Activated naive CD8-positive, alpha-beta T cell treated with anti-CD3 and anti-CD28 coated beads, Interleukin-2, amount 50 U/mL, for 24 hours (primary cell): ENCODE measurements around the gene TOX3.

Experiments used
- ATAC-seq: fragments of 150-1000 bp; cut with Tn5 transposase; one replicate; pipeline ENCODE4 v1.10.0; 2021
- DNase-seq: peaks from one replicate; pipeline ENCODE4 v3.0.0; 2021
- H3K27ac Mint-ChIP-seq: one replicate; pipeline ENCODE4 v1.8.0; 2021; ENCODE audit warnings: mild to moderate bottlenecking, mixed read lengths
- H3K27me3 Mint-ChIP-seq: one replicate; pipeline ENCODE4 v1.8.0; 2021; ENCODE audit warnings: mixed read lengths
- H3K36me3 Mint-ChIP-seq: one replicate; pipeline ENCODE4 v1.8.0; 2021; ENCODE audit warnings: low read depth, mixed read lengths
- H3K4me1 Mint-ChIP-seq: one replicate; pipeline ENCODE4 v1.8.0; 2021; ENCODE audit warnings: mixed read lengths
- H3K4me3 Mint-ChIP-seq: one replicate; pipeline ENCODE4 v1.8.0; 2021; ENCODE audit warnings: mild to moderate bottlenecking, moderate library complexity, mixed read lengths
- H3K9me3 Mint-ChIP-seq: one replicate; pipeline ENCODE4 v1.8.0; 2021; ENCODE audit warnings: mixed read lengths

The TOX3 gene

DNA sequence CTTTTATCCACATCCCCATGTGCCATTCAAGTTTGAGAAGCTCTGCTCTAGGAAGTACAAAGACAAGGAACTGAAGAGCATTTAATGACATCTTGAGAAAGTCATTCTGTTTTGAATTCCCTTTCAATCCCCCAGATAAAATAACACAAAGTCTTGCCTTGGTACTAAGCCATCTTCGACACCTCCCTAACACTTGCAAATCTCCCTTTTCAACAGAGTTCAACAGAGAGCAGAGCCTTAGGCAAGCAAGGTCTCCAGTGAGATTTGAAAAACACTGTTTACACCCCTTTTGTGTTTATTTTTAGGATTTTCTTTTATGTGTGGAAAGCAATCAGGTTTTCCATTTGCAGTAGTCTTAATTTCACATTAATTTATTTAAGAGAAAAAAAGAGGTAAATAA, 13.6 kb downstream of the TOX3 start:
- Mint-ChIP-seq H3K27ac (no peak overlapping the region), H3K4me1 (no peaks in the 10 kb centered on the region), H3K27me3 (no peaks in the 10 kb centered on the region), H3K36me3 (no peaks in the 10 kb centered on the region), H3K9me3 (peaks cover 8% of the 10 kb centered on the region), H3K4me3 (no peak overlapping the region)
- ATAC-seq = no peak
- DNase-seq = no peak

DNA sequence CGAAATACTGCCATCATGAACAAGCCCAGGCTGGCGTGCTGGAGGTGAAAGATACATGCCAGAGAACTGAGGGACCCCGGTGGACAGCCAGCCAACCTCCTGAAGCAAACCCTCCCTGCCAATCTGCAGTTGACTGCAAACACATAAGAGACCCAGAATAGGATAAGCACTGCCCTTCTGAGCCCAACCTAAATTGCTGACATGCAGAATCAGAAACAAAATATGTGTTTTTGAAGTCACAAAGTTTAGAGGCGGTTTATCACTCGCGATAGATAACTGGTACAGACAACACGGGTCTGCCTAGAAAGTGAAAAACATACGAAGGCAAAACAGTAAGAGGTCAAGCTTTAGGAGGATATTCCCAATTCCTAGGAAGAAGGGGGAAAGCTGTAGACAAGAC, 14.6 kb downstream of the TOX3 start:
- Mint-ChIP-seq H3K27ac (no peak overlapping the region), H3K4me1 (no peaks in the 10 kb centered on the region), H3K9me3 (peaks cover 8% of the 10 kb centered on the region), H3K27me3 (no peaks in the 10 kb centered on the region), H3K4me3 (no peak overlapping the region), H3K36me3 (no peaks in the 10 kb centered on the region)
- ATAC-seq = no peak
- DNase-seq = no peak

DNA sequence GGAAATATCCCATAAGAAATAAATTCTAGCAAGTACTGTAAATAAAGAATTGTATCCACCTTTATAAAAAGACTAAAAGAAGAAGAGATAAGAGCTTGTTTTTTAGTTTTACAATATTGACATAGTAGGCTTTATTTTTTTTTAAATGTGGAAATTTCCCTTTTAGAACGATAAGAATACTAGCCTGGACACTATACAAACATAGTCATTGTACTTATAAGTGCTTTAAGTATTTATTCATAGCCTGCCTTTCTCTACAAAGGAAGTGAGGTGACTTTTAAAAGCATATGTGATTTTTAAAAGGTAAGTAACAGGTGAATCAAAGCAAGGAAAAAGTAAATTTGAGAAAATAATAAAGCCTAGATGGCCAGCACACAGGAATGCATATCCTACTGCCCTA, 17.7 kb downstream of the TOX3 start:
- H3K4me3 Mint-ChIP-seq = no peak overlapping the region
- no peak overlapping the region for H3K27ac Mint-ChIP-seq
- no peaks in the 10 kb centered on the region for H3K36me3 Mint-ChIP-seq
- peaks cover 3% of the 10 kb centered on the region for H3K9me3 Mint-ChIP-seq
- H3K27me3 Mint-ChIP-seq = peaks cover 4% of the 10 kb centered on the region
- DNase-seq (no peak), ATAC-seq (no peak)
- H3K4me1 Mint-ChIP-seq = no peaks in the 10 kb centered on the region

DNA sequence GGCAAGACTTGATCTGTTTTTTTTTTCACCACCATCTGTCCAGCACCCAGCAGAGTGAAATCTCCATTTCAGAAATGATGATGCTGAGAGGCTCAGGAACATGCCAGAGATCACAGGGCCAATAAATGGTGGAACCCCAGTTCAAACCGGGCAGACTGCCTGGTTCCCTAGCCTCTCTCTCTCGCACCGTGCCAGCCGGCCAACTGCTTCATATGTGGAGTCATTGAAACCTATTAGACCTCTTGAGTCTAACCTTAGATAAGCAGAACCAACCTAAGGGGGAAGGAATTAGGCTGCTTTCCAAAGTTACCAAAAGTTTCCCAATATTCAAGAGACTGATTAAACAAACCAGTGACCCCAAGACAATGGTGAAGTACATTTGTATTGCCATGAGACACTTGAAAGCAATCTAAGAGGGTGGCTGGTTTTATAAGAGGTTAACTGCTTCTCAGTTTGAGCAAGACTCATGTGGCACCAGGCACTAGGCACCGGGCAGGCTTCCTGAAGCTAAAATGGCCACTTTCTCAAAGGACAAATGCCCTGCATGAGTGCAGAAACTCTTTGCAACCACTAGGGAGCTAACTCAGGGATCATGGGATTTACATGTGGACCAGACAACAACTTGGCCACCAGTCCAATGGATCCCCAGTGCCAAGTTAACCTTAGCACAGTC, 18.4 kb downstream of the TOX3 start:
- H3K4me1 Mint-ChIP-seq = no peaks in the 10 kb centered on the region
- no peak overlapping the region for H3K4me3 Mint-ChIP-seq
- no peak overlapping the region for H3K27ac Mint-ChIP-seq
- H3K36me3 Mint-ChIP-seq = no peaks in the 10 kb centered on the region
- H3K27me3 Mint-ChIP-seq = peaks cover 4% of the 10 kb centered on the region
- DNase-seq = no peak
- ATAC-seq = no peak
- peaks cover 3% of the 10 kb centered on the region for H3K9me3 Mint-ChIP-seq

DNA sequence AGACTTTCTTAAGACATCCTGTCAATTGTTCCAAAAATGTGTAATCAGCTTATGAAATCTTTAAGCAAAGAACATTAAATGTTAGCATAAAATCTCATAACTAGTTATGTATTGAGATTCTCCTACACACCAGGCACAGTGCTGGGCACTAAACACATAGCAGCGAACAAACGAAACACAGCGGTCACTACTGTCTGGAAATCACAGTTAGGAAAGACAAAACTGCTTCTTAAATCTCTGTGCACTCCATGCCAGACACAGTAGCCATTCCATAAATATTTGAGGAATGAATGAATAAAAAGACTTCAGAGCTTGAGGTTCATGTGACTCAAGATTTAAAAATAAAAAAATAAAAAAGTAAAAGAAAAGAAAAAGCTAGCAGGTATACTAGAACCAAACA, 20.1 kb downstream of the TOX3 start:
- Mint-ChIP-seq H3K36me3 (no peaks in the 10 kb centered on the region), H3K27me3 (peaks cover 4% of the 10 kb centered on the region), H3K4me1 (no peaks in the 10 kb centered on the region), H3K9me3 (peaks cover 3% of the 10 kb centered on the region), H3K27ac (no peak overlapping the region), H3K4me3 (no peak overlapping the region)
- ATAC-seq (no peak), DNase-seq (no peak)

DNA sequence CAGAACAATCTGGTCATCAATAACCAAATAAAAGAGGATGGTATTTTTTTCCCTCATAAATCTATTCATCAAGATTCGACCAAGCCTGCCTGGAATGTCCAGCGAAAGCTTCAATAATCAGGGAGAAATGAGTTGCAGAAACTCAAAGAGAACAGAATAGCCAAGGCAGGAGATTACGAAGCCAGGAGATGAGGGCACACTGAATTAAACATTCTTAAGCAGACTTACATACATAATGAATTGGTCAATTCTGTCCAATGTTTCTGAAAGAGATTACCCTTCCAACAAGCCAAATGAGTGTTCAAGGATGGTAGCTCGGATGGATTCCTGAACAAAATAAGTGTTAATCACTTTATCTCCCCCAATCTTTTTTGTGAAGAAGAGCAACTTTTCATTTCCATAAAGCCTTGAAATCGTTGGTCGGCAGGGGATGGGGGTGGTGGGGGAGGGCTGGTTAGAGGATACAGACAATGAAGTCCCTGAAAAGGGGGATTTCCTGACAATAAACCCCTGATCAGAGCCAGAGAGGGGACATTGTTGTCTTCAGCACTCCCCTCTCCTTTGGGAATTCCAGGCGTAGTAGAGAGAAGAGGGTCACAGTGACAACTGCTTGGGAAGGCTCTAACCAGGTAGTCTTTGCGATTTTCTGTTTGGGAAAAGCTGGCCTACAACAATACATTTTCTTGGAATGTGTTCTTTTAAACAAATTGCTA, 20.7 kb downstream of the TOX3 start:
- peaks cover 3% of the 10 kb centered on the region for H3K9me3 Mint-ChIP-seq
- no peak overlapping the region for H3K27ac Mint-ChIP-seq
- H3K27me3 Mint-ChIP-seq = peaks cover 4% of the 10 kb centered on the region
- H3K36me3 Mint-ChIP-seq = no peaks in the 10 kb centered on the region
- DNase-seq = no peak
- no peak for ATAC-seq
- no peak overlapping the region for H3K4me3 Mint-ChIP-seq
- no peaks in the 10 kb centered on the region for H3K4me1 Mint-ChIP-seq

DNA sequence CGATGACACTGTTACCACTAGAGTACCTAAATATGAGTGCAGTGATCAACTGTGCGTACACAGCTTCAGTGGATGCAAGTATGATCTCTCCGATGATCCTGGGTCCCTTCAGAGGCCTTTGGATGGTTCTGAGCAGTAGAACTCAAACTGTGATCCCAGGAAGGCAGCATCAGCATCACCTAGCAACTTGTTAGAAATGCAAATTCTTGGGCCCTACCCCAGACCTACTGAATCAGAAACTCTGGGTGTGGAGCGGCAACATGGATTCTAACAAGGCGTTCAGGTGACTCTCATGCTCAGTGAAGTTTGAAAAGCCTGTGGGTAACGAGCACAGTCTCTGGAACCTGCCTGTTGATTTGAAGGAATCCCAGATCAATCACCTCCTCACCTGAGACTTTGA, 25.4 kb downstream of the TOX3 start:
- Mint-ChIP-seq H3K27me3 (peaks cover 2% of the 10 kb centered on the region), H3K4me3 (no peak overlapping the region), H3K4me1 (no peaks in the 10 kb centered on the region), H3K27ac (no peak overlapping the region), H3K36me3 (no peaks in the 10 kb centered on the region), H3K9me3 (peaks cover 4% of the 10 kb centered on the region)
- DNase-seq = no peak
- no peak for ATAC-seq

DNA sequence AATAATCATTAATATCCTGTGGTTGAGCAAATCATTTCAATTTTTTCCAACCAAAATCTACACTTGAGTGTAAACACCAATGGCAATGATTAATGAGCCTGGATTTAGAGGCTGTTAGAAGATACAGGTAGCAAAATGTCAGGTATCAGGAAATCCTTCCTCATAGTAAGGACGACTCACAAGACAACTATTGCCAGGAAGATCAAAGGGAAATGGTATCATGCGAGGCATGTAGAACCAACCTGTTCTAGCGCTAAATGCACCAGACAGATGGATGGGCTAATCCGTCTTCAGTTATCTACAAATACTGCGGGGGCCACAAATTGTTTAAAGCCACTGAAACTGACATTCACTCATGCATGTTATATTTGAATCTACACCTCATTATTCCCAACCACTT, 28.1 kb downstream of the TOX3 start:
- Mint-ChIP-seq H3K27ac (no peak overlapping the region), H3K27me3 (no peaks in the 10 kb centered on the region), H3K4me1 (no peaks in the 10 kb centered on the region), H3K4me3 (no peak overlapping the region), H3K9me3 (peaks cover 10% of the 10 kb centered on the region), H3K36me3 (no peaks in the 10 kb centered on the region)
- no peak for ATAC-seq
- no peak for DNase-seq

DNA sequence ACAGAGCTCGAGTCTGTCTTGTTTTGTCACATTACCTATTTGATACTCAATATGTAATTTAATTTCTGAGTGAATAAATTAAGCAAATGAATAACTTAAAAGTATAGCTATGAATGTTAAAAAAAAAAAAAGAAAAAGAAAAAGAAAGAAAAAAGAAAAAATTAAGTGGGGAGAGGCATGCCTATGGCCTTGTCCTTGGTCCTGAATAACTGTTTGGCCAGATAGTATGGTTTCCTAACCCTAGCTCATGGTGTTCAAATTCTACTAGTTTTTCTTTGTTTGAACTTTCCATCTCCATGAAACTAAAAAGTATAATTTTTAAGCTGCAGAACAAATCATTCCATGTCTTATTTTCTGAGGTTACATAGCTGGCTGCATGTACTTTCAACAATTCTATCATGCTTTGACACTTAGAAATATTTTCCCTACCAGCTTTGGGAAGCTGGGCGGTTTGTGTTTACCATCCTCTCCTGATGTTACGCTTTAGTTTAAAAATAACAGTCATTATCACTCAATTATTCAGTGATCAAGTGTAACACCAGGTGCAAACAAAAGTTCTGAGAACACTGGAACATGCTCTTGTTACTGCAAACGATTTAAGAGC, 31.8 kb downstream of the TOX3 start:
- Mint-ChIP-seq H3K4me3 (no peak overlapping the region), H3K4me1 (no peaks in the 10 kb centered on the region), H3K27me3 (no peaks in the 10 kb centered on the region), H3K27ac (no peak overlapping the region), H3K9me3 (peaks cover 10% of the 10 kb centered on the region), H3K36me3 (no peaks in the 10 kb centered on the region)
- DNase-seq (no peak), ATAC-seq (no peak)

DNA sequence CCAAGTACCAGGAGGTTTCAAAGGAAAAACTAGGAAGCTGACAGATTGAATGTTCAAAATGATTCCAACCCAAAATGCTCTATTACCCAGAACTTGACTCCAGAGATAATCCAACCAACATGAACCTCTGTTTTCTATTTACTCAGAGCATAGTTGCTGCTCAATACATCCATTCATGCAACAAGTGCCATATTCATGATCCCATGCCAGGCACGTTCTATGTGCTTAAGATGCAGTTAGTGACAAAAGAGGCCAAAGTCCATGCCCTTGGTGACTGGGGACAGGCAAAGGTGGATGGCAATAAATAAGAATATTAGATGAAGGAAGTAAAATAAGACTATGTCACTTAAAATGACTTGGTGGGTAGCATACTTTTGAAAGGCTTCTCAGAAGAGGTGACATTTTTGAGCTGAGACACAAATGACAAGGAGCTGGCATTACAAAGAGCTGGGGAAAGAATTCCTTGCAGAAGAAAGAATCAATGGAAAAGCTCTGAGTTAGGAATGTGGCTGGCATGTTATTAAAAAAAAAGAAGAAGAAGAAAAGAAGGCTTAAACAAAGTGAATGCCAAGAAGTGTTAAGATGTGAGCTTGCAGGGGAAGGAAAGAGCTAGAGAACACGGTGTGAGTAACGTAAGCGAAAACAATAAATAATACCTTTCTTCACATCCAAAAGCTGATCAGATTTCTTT, 34.5 kb downstream of the TOX3 start:
- Mint-ChIP-seq H3K36me3 (no peaks in the 10 kb centered on the region), H3K4me3 (no peak overlapping the region), H3K9me3 (peaks cover 6% of the 10 kb centered on the region), H3K27me3 (no peaks in the 10 kb centered on the region), H3K4me1 (no peaks in the 10 kb centered on the region), H3K27ac (no peak overlapping the region)
- ATAC-seq = no peak
- no peak for DNase-seq

DNA sequence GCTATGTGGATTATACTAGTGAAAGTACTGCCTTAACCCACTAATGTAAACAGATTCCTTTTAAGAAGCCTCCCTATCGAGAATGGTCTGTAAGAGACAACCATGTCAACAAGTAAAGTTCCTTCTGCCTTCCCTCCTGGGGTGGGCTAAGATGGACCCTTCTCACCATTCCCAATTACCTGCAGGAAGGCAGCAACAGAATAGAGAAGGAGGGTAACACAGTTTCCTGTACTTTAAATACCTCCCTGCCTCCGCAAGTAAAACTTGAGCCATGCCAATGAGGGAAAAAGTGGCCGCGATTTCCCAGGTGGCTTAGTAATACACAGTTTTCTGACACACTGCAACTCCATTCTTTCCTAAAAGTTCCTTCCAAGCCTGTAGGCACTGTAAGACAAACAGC, 45.2 kb downstream of the TOX3 start:
- peaks cover 4% of the 10 kb centered on the region for H3K9me3 Mint-ChIP-seq
- DNase-seq (no peak), ATAC-seq (no peak)
- no peaks in the 10 kb centered on the region for H3K36me3 Mint-ChIP-seq
- H3K4me3 Mint-ChIP-seq = no peak overlapping the region
- no peak overlapping the region for H3K27ac Mint-ChIP-seq
- no peaks in the 10 kb centered on the region for H3K4me1 Mint-ChIP-seq
- peaks cover 3% of the 10 kb centered on the region for H3K27me3 Mint-ChIP-seq

DNA sequence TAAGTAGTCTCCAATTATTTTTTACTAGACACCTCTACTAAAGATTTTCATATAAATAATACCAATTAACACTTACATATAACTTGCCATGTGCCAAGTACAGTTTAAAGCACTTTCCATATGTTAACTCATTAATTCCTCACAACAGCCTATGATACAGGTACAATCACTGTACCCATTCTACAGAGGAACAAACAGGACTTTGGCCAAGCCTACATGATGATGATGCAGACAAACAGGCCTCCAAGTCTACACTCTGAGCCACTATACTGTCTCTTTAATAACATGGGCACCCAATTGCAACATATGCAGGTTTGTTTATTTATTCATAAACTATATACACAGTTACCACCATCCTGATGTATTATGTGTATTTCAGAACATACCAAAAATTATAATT, 46.0 kb downstream of the TOX3 start:
- no peak overlapping the region for H3K27ac Mint-ChIP-seq
- H3K4me3 Mint-ChIP-seq = no peak overlapping the region
- H3K4me1 Mint-ChIP-seq = no peaks in the 10 kb centered on the region
- ATAC-seq (no peak), DNase-seq (no peak)
- peaks cover 3% of the 10 kb centered on the region for H3K27me3 Mint-ChIP-seq
- H3K9me3 Mint-ChIP-seq = peaks cover 4% of the 10 kb centered on the region
- H3K36me3 Mint-ChIP-seq = no peaks in the 10 kb centered on the region

DNA sequence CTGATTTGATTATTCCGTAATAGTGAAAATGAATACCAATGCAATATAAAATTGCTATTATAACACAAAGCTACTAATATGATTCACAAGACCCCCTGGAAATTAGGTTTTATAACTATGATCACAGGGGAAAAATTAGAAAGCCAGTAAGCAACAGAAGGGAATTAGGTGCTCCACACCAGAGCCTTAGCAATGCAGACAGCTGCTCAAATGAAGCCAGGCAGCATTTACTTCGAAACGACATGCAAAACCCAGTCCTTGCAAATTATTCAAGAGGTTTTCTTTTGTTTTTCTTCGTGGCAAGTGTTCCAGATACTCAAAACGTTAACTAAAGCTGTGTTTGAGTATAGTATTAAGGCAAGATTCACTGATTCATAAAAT, 47.9 kb downstream of the TOX3 start:
- Mint-ChIP-seq H3K4me1 (no peaks in the 10 kb centered on the region), H3K9me3 (no peaks in the 10 kb centered on the region), H3K4me3 (no peak overlapping the region), H3K36me3 (no peaks in the 10 kb centered on the region), H3K27me3 (peaks cover 3% of the 10 kb centered on the region), H3K27ac (no peak overlapping the region)
- ATAC-seq = no peak
- no peak for DNase-seq

DNA sequence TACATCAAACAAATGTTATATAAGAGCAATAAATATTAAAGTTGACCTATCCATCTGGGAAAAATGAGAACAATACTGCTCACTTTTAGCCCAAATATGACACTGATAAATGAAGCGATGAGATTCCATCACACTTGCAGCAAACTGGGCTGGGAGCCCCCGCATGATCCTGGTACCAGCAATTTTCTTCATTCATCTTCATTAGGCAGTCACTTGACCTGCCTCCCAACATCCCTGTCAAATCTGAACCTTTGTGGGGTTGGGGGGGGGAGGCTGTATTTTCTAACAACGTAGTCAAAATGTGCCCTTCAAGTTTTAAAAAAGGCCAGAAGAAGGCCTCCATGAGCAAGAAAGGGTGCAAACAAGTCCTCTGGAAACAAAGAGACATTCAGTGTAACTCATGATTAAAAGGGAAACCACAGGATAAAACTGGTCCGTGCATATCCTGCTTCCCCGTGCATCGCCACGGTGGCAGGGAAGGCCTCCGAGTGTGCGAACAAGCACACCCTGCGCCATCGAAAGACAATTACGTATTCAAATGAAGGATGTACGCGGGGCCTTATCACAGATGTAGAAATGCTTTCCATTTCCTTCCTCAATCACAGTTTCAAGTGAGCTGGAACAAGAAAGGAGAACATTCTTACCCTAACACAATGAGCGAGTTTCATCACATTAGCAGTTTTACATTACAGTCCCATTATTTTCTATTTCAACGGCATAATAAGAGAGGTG, 48.4 kb downstream of the TOX3 start:
- Mint-ChIP-seq H3K4me3 (no peak overlapping the region), H3K9me3 (no peaks in the 10 kb centered on the region), H3K27ac (no peak overlapping the region), H3K36me3 (no peaks in the 10 kb centered on the region), H3K4me1 (no peaks in the 10 kb centered on the region), H3K27me3 (peaks cover 3% of the 10 kb centered on the region)
- DNase-seq (no peak), ATAC-seq (no peak)
